Fibroblast of villous mesenchyme (primary cell): Measurements from ENCODE around the gene ACTN3. TPM values are rescaled to one million over a fixed set of nuclear protein-coding genes. Genes with fewer than 3 reads are reported as not detected.

ENCODE experiments used
- DNase-seq: peaks from one replicate; pipeline ENCODE4 v3.0.0-alpha.2; 2010; ENCODE audit warnings: low read depth
- H3K4me3 ChIP-seq: 2 replicates; pipeline ENCODE4 v1.5.1; 2011; ENCODE audit warnings: low read depth, mild to moderate bottlenecking, low read length
- CTCF ChIP-seq: IDR thresholded peaks from 2 replicates; pipeline ENCODE4 v1.5.1; 2012; ENCODE audit warnings: low read depth, mild to moderate bottlenecking, low read length; ENCODE audit not compliant: insufficient read depth
- total RNA-seq: library from RNA; depleted of rRNA; stranded (reverse); fragments of >200 nt; gene quantifications from 2 replicates; pipeline ENCODE4 v1.2.3, GENCODE V29; 2012

The ACTN3 gene
- total RNA-seq, 1 donor: not detected

- no peak for TF ChIP-seq CTCF
- H3K4me3 ChIP-seq: no peak overlapping the region
- no peak for DNase-seq
Measured at GRCh38 chr11:66557733-66558326, 11.1 kb downstream of the ACTN3 start.

GRCh38 chr11:66559142-66559865 lies 12.6 kb downstream of the ACTN3 start:
- no peak overlapping the region for H3K4me3 ChIP-seq
- no peak for DNase-seq
- TF ChIP-seq CTCF: no peak

- no peak overlapping the region for H3K4me3 ChIP-seq
- DNase-seq: no peak
- TF ChIP-seq CTCF: no peak
Measured at GRCh38 chr11:66559866-66560676, 13.4 kb downstream of the ACTN3 start.

- DNase-seq: no peak
- H3K4me3 ChIP-seq: no peak overlapping the region
- TF ChIP-seq CTCF: no peak
Measured at GRCh38 chr11:66561178-66561974, 14.7 kb downstream of the ACTN3 start.

GRCh38 chr11:66561975-66562248 lies 15.2 kb downstream of the ACTN3 start:
- DNase-seq: no peak
- TF ChIP-seq CTCF: no peak
- no peak overlapping the region for H3K4me3 ChIP-seq

GRCh38 chr11:66562275-66562674 lies 15.6 kb downstream of the ACTN3 start:
- no peak for DNase-seq
- no peak for TF ChIP-seq CTCF
- H3K4me3 ChIP-seq: no peak overlapping the region
